GM12878 (cell line): ENCODE measurements around the gene DUT. TPM values are rescaled to one million over a fixed set of nuclear protein-coding genes. Genes with fewer than 3 reads are reported as not detected.

Experiments
- ATAC-seq: fragments of 200-7000 bp; cut with Tn5 transposase; 3 replicates; pipeline ENCODE4 v1.9.1; 2020; ENCODE audit warnings: mild to moderate bottlenecking, moderate library complexity
- BruUV-seq: library from RNA; stranded (reverse); fragments of 400-500 nt; replicated peaks from 2 replicates; lab custom pipeline; 2021; lab: Mats Ljungman, UMichigan
- CTCF ChIA-PET: fragments of 300-600 bp; sonication (Branson Sonifier 250); formaldehyde crosslinking; extraction: SDS; loops from one replicate; lab custom pipeline; 2021; ENCODE audit warnings: inconsistent platforms; lab: Yijun Ruan, JAX
- POLR2A ChIA-PET: fragments of 350-600 bp; formaldehyde crosslinking; extraction: SDS; loops from one replicate; lab custom pipeline; 2021; ENCODE audit warnings: inconsistent platforms; lab: Charles Lee
- RAD21 ChIA-PET: fragments of 300-600 bp; sonication (Branson Sonifier 250); formaldehyde crosslinking; loops from one replicate; lab custom pipeline; 2023; ENCODE audit warnings: antibody characterized with exemption; ENCODE audit not compliant: unreplicated experiment; lab: Charles Lee
- SMC1A ChIA-PET: fragments of 300-600 bp; sonication (Branson Sonifier 250); formaldehyde crosslinking; loops from one replicate; lab custom pipeline; 2023; ENCODE audit not compliant: unreplicated experiment, uncharacterized antibody; lab: Charles Lee
- DNase-seq: peaks from one replicate; pipeline ENCODE4 v3.0.0-alpha.2; 2011; ENCODE audit warnings: low read depth, low spot score
- FAIRE-seq: peaks from 3 replicates; lab custom pipeline; 2011; peaks lifted over from hg19 to GRCh38; lab: Jason Lieb, UNC
- H2AFZ ChIP-seq: 2 replicates; pipeline ENCODE4 v1.6.0; 2011; ENCODE audit warnings: low read depth, low read length, control low read depth; ENCODE audit not compliant: control insufficient read depth
- H3K27ac ChIP-seq: 2 replicates; pipeline ENCODE4 v1.5.1; 2011; ENCODE audit warnings: control low read depth; ENCODE audit not compliant: control insufficient read depth, insufficient read depth
- H3K27me3 ChIP-seq, 2 experiments: replicated peaks in 1 of 2; 2 replicates each; pipeline versions ENCODE4 v1.6.0 to v1.6.1; 2011; ENCODE audit warnings: low read length in 1 of 2; ENCODE audit not compliant: control insufficient read depth in 2 of 2, insufficient read depth in 2 of 2
- H3K36me3 ChIP-seq, 2 experiments: 2 replicates each; pipeline ENCODE4 v1.5.1; 2011; ENCODE audit warnings: low read length in 1 of 2; ENCODE audit not compliant: control insufficient read depth in 2 of 2, insufficient read depth in 2 of 2
- H3K4me1 ChIP-seq: 2 replicates; pipeline ENCODE4 v1.6.1; 2011; ENCODE audit warnings: mild to moderate bottlenecking, low read length, moderate library complexity, mixed read lengths; ENCODE audit not compliant: control insufficient read depth, insufficient read depth
- H3K4me2 ChIP-seq: 2 replicates; pipeline ENCODE4 v1.6.0; 2011; ENCODE audit warnings: control low read depth; ENCODE audit not compliant: control insufficient read depth, insufficient read depth
- H3K4me3 ChIP-seq: fragments of 200-600 bp; sonication (generic); 2 replicates; pipeline ENCODE4 v1.5.1; 2016
- H3K79me2 ChIP-seq: 2 replicates; pipeline ENCODE4 v1.6.0; 2011; ENCODE audit warnings: low read length; ENCODE audit not compliant: control insufficient read depth, insufficient read depth
- H3K9ac ChIP-seq: 2 replicates; pipeline ENCODE4 v1.8.0; 2011; ENCODE audit warnings: low read length, control low read depth, mixed read lengths; ENCODE audit not compliant: control insufficient read depth, insufficient read depth
- H3K9me3 ChIP-seq: replicated peaks from 3 replicates; pipeline ENCODE4 v1.5.1; 2011; ENCODE audit warnings: mild to moderate bottlenecking, low read length; ENCODE audit not compliant: control insufficient read depth, insufficient read depth
- H4K20me1 ChIP-seq: 2 replicates; pipeline ENCODE4 v1.6.0; 2011; ENCODE audit not compliant: control insufficient read depth, insufficient read depth
- BCLAF1 ChIP-seq: fragments of 450-650 bp; IDR thresholded peaks from 2 replicates; pipeline ENCODE4 v1.6.1; 2017; ENCODE audit warnings: antibody characterized with exemption, mild to moderate bottlenecking, moderate library complexity
- BHLHE40 ChIP-seq, 2 experiments: fragments of 450-650 bp in 1 of 2; IDR thresholded peaks; 2 replicates each; pipeline ENCODE4 v1.6.1; 2011 to 2017; ENCODE audit warnings: low read depth in 2 of 2, borderline replicate concordance in 1 of 2, improper control_type of control experiment in 1 of 2, low read length in 1 of 2, mild to moderate bottlenecking in 1 of 2
- CHD4 ChIP-seq: fragments of 200-600 bp; sonication (generic); IDR thresholded peaks from 2 replicates; pipeline ENCODE4 v1.6.1; 2016; ENCODE audit warnings: mild to moderate bottlenecking
- IKZF1 ChIP-seq: fragments of 450-650 bp; conservative IDR thresholded peaks from 2 replicates; pipeline ENCODE4 v1.6.1; 2017; ENCODE audit warnings: antibody characterized with exemption, mild to moderate bottlenecking
- IKZF2 ChIP-seq, 2 experiments: fragments of 450-650 bp; IDR thresholded peaks; 2 replicates each; pipeline ENCODE4 v1.6.1; 2017; ENCODE audit warnings: mild to moderate bottlenecking in 2 of 2, moderate library complexity in 2 of 2
- MTA2 ChIP-seq: fragments of 450-650 bp; IDR thresholded peaks from 2 replicates; pipeline ENCODE4 v1.6.1; 2016; ENCODE audit warnings: low read depth, mild to moderate bottlenecking, moderate library complexity
- NR2C2 ChIP-seq: IDR thresholded peaks from 2 replicates; pipeline ENCODE4 v1.6.1; 2011; ENCODE audit warnings: borderline replicate concordance, low read depth; ENCODE audit not compliant: control insufficient read depth, insufficient read length
- SMC3 ChIP-seq: IDR thresholded peaks from 2 replicates; pipeline ENCODE4 v1.6.1; 2011; ENCODE audit warnings: low read length, improper control_type of control experiment, borderline replicate concordance
- SPI1 ChIP-seq: IDR thresholded peaks from 2 replicates; pipeline ENCODE4 v1.6.1; 2011; ENCODE audit warnings: low read depth, mild to moderate bottlenecking, low read length, moderate library complexity, borderline replicate concordance; ENCODE audit not compliant: insufficient read depth
- TCF3 ChIP-seq: IDR thresholded peaks from 2 replicates; pipeline ENCODE4 v1.6.1; 2012; ENCODE audit warnings: low read depth, mild to moderate bottlenecking, low read length, borderline replicate concordance; ENCODE audit not compliant: insufficient read depth
- ZNF24 ChIP-seq: fragments of 450-650 bp; IDR thresholded peaks from 2 replicates; pipeline ENCODE4 v1.6.1; 2017; ENCODE audit warnings: antibody characterized with exemption, mild to moderate bottlenecking
- WGBS: methylation state at CpG from one replicate; pipeline ENCODE4 v1.1.6; 2016; ENCODE audit warnings: low lambda C conversion rate; ENCODE audit not compliant: insufficient replicate concordance, insufficient coverage; ENCODE audit errors: missing lambda C conversion rate; 5-methylcytosine and 5-hydroxymethylcytosine counted together
- in situ Hi-C: fragments of 300-500 bp; cut with MboI; formaldehyde crosslinking; loops from 9 replicates; pipeline ENCODE4 v1.14.3; 2018; ENCODE audit warnings: mixed read lengths
- intact Hi-C: fragments of 100-400 bp; cut with micrococcal nuclease; formaldehyde crosslinking; loops from one replicate; pipeline ENCODE4 v1.14.2; 2022; ENCODE audit not compliant: unreplicated experiment
- polyA plus RNA-seq, 11 experiments: library from polyadenylated mRNA; depleted of rRNA in 4 of 11; unstranded in 6 of 11; stranded (reverse) in 5 of 11; fragments of >200 nt; fragmentation: Nextera tagmentation in 4 of 11; fragmentation: Illumina TruSeq in 1 of 11; extraction: Ambion mirVana in 4 of 11; extraction: Trizol in 1 of 11; gene quantifications; 1 replicate in 1 of 11; 2 replicates in 10 of 11; pipeline versions ENCODE4 v1.2.1 to v1.2.3, GENCODE V29; 2011 to 2016; ENCODE audit warnings: inconsistent platforms in 2 of 11, missing spikeins in 2 of 11, low read depth in 1 of 11
- total RNA-seq, 4 experiments: library from RNA; depleted of rRNA in 3 of 4; stranded (reverse); fragments of >200 nt in 3 of 4; fragmentation: Illumina TruSeq in 1 of 4; extraction: Trizol in 1 of 4; gene quantifications; 2 replicates each; pipeline versions ENCODE4 v1.2.1 to v1.2.3, GENCODE V29; 2013 to 2021

The DUT gene
- total and polyA plus RNA-seq, 10 of the 15 experiments (the other 5 are each of a cell fraction or from before 2014, with no cell fraction given), result 20.1 to 452 (median 149) TPM

- SMC1A ChIA-PET, result interaction anchor here (0.7 to 2.5 kb wide), 8 partner anchors 18 to 1067 kb away, joined by 3 to 11 read pairs (median 5); no protein-coding TSS in a partner anchor
- no TSS peak for BruUV-seq
- H3K4me3 ChIP-seq, result no peak overlapping the region
- H3K4me2 ChIP-seq, result no peak overlapping the region
- H3K27me3 ChIP-seq, result no peaks in the 10 kb centered on the region
- POLR2A ChIA-PET, result no interaction called here
- H2AFZ ChIP-seq, result no peak overlapping the region
- H3K79me2 ChIP-seq, result no peaks in the 10 kb centered on the region
- H3K9me3 ChIP-seq, result no peaks in the 10 kb centered on the region
- 84% methylated on average over 9 of the region's 9 CpGs for WGBS
- H4K20me1 ChIP-seq, result no peaks in the 10 kb centered on the region
- in situ Hi-C loops, result loop anchor here (10.0 to 25.0 kb wide), 2 partner anchors 808 to 1790 kb away; partner anchors contain the start of genes COPS2 and GALK2
- no peaks in the 10 kb centered on the region for H3K36me3 ChIP-seq
- CTCF ChIA-PET, result interaction anchor here (0.8 to 10.2 kb wide), 9 partner anchors 14 to 507 kb away, joined by 4 to 123 read pairs (median 69); partner anchors contain the start of gene DUT
- peaks cover 10% of the 10 kb centered on the region for H3K4me1 ChIP-seq
- no peak overlapping the region for H3K9ac ChIP-seq
- no peak overlapping the region for H3K27ac ChIP-seq
- DNase-seq (no peak), FAIRE-seq (no peak), ATAC-seq (no peak)
- TF ChIP-seq CHD4, result no peak
- no peak for TF ChIP-seq NR2C2
- 0 out of 2 replicates have a peak, but pooled peaks have one; percentile 22 for TF ChIP-seq IKZF1
- TF ChIP-seq SPI1, result 0 out of 2 replicates have a peak, but pooled peaks have one; percentile 7
- intact Hi-C loops, result loop anchor here (5.0 to 10.0 kb wide), 4 partner anchors 453 to 1157 kb away; partner anchors contain the start of genes COPS2 and FGF7
- RAD21 ChIA-PET, result interaction anchor here (0.7 to 1.6 kb wide), 9 partner anchors 18 to 791 kb away, joined by 3 to 7 read pairs (median 3); no protein-coding TSS in a partner anchor
Observed at GRCh38 chr15:48354694-48355303, 23.6 kb downstream of the DUT start.

GRCh38 chr15:48355377-48355776 is 24.1 kb downstream of the DUT start:
- intact Hi-C loops, result loop anchor here (5.0 to 10.0 kb wide), 3 partner anchors 452 to 1069 kb away; partner anchors contain the start of genes COPS2 and FGF7
- CTCF ChIA-PET, result interaction anchor here (0.6 to 10.2 kb wide), 12 partner anchors 15 to 507 kb away, joined by 3 to 123 read pairs (median 8); partner anchors contain the start of gene DUT
- H3K27ac ChIP-seq, result no peak overlapping the region

More at GRCh38 chr15:48355377-48355776, 24.1 kb downstream of the DUT start:
- DNase-seq (no peak), ATAC-seq (peak; percentile 80), FAIRE-seq (no peak)
- in situ Hi-C loops, result loop anchor here (10.0 to 25.0 kb wide), 2 partner anchors 807 to 1789 kb away; partner anchors contain the start of genes COPS2 and GALK2
- Histone ChIP-seq H3K4me3 (no peak overlapping the region), H3K4me1 (peaks cover 10% of the 10 kb centered on the region), H3K9ac (no peak overlapping the region), H3K9me3 (no peaks in the 10 kb centered on the region), H3K79me2 (no peaks in the 10 kb centered on the region), H3K27me3 (no peaks in the 10 kb centered on the region), H3K4me2 (no peak overlapping the region), H4K20me1 (no peaks in the 10 kb centered on the region), H3K36me3 (no peaks in the 10 kb centered on the region), H2AFZ (no peak overlapping the region)
- ChIA-PET RAD21 (interaction anchor here (0.7 to 1.6 kb wide), 9 partner anchors 19 to 790 kb away, joined by 3 to 7 read pairs (median 3); no protein-coding TSS in a partner anchor), POLR2A (no interaction called here), SMC1A (interaction anchor here (0.7 to 2.5 kb wide), 12 partner anchors 10 to 1067 kb away, joined by 3 to 11 read pairs (median 4); no protein-coding TSS in a partner anchor)
- no TSS peak for BruUV-seq
- 63% methylated on average over 6 of the region's 6 CpGs for WGBS
- TF ChIP-seq SPI1 (no peak), SMC3 (no peak), TCF3 (no peak), MTA2 (0 out of 2 replicates have a peak, but pooled peaks have one; percentile 20), BCLAF1 (no peak), IKZF2 (IDR thresholded peaks at IDR 0.05) (no peak; a peak in 1 of 4 replicates), BHLHE40 (IDR thresholded peaks at IDR 0.05; ENCODE audit: borderline replicate concordance in 1 of 2, low read depth in 2 of 2, low read length in 1 of 2) (peak in 1 of 2 experiments; percentile 12; a peak in 1 of 4 replicates), ZNF24 (peak; percentile 78)
